GM12873 (cell line): ENCODE results near the gene WBP1.

Source experiments
- CTCF ChIP-seq: IDR thresholded peaks from 2 replicates; pipeline ENCODE4 v1.5.1; 2012; ENCODE audit warnings: low read depth, mild to moderate bottlenecking, moderate library complexity, low read length, control low read depth; ENCODE audit not compliant: insufficient read depth; ENCODE audit errors: missing control alignments

Gene WBP1

GRCh38 chr2:74430502-74430901 lies 27.7 kb upstream of the WBP1 start:
- no peak for TF ChIP-seq CTCF

DNA sequence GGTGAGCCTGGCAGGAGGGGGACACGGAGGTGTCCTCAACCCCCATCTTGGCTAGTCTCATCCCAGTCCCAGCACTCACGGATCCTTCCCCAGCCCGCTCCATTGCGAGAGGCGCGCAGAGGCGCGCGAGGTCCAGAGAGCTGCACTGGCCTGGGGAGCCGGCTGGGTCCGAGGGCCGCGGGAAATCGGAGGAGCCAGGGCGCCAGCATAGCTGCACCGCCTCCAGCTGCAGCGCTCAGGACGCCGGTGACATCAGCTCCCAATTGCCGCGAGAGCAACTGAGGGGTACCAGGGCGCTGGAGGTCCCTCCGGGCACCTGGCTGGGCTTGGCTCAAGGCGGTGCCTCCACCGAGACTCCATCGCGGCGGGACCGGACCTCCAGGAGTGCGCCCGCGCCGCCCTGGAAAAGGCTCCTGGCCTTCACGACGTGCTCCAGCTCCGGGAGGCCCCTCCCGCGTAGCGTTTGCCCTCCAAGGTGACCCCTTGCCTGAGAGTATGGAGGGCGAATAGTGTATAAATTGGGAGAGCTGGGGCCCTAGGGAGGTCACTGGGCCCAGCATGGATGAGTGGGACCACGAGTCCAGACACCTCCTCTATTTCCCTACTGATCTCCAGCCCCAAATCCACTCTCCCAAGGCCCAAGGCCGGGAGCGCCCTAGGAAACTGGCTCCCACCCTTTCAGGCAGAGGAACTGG lies 22.0 kb upstream of the WBP1 start:
- no peak for TF ChIP-seq CTCF

DNA sequence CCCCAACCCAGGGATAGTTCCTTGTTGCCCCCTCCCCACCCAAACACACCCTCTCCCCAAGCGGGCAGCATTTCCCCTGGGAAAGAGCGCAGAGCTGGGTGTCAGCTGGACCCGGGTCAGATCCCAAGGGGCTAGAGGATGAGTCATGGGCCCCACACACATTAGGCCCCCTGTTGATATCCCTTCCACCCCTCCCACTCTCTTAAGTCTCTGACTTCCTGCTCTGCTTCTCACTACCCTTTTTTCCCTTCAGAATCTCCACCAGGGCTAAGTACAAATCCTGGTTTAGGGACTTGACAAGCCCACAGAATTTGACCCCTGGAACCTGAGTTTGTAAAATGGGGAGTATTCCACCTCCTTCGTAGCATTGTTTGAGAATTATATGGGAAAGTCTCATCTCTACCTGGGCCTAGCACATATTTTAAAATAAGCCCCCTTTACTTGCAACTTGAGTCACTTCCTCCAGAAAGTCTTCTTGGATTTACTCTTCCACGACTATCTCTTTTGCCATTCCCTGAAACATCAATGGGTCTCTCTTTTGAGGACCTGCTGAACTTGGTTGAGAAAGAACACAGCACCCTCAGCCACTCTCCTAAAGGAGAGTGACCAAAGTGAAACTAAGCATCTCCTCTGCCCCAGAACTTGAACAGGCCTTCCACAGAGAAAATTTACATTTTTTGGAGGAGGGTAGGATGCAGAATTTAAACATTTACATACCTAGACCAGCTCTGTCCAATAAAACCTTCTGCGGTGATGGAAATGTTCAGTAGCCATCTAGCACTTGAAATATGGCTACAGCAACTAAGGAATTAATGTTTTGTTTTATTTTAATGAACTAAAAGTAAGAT lies 21.2 kb upstream of the WBP1 start:
- no peak for TF ChIP-seq CTCF

DNA sequence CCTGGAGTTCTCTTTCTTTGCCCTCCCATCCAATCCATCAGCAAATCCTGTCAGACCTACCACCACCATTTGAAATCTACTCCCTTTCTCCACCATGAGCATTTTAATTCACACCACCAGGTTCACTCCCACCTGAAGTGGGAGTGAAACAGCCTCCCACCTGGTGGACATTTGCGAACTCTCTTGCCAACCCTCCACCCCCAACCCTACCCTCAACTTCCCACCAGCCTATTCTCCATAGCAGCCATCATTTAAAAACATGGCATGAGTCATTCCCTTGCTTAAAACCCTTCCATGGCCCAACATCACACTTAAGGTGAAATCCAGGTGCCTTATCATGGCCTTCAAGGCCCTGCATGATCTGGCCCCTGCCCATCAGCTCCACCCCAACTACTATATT lies 20.0 kb upstream of the WBP1 start:
- TF ChIP-seq CTCF: no peak

DNA sequence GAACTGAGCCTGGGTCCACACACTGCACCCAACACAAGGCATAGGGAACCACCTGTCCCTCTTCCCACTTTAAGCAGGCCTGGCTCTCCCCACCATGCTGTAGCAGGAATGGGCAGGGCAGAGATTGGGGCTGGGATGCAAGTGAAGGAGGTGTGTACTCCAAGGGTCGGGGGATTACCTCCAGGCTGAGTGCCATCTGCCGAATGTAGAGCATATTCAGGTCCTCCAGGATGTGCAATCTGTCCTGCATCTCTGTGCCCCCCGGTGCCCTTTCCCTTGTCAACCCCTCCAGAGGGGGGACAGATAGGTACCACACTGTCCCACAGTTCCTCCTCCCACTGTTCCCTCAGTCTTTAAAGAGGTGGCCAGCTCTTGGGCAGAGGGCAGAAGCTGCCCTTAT lies 18.9 kb upstream of the WBP1 start:
- no peak for TF ChIP-seq CTCF

GRCh38 chr2:74439803-74440377 lies 18.3 kb upstream of the WBP1 start:
- no peak for TF ChIP-seq CTCF
